PC-3 (cell line): ENCODE data around the gene NACC2. TPM values are rescaled to one million over a fixed set of nuclear protein-coding genes. Genes with fewer than 3 reads are reported as not detected.

Source experiments
- ATAC-seq: fragments of 200-7000 bp; cut with Tn5 transposase; 2 replicates; pipeline ENCODE4 v1.9.1; 2020; ENCODE audit warnings: mild to moderate bottlenecking, moderate library complexity
- BruUV-seq: library from RNA; stranded (reverse); fragments of 400-500 nt; replicated peaks from 2 replicates; lab custom pipeline; 2021; lab: Mats Ljungman, UMichigan
- CTCF ChIA-PET: fragments of 300-600 bp; sonication (Branson Sonifier 250); formaldehyde crosslinking; loops from one replicate; lab custom pipeline; 2022; ENCODE audit warnings: antibody characterized with exemption; lab: Charles Lee
- POLR2A ChIA-PET: fragments of 300-600 bp; sonication (Branson Sonifier 250); formaldehyde crosslinking; loops from one replicate; lab custom pipeline; 2022; ENCODE audit warnings: antibody characterized with exemption; ENCODE audit not compliant: unreplicated experiment; lab: Charles Lee
- DNase-seq: peaks from one replicate; pipeline ENCODE4 v3.0.0-alpha.2; 2015
- H2AFZ ChIP-seq: fragments of 300-600 bp; sonication (generic); 2 replicates; pipeline ENCODE4 v1.6.0; 2016; ENCODE audit warnings: antibody characterized with exemption, low read length
- H3F3A ChIP-seq: fragments of 300-600 bp; sonication (generic); one replicate; pipeline ENCODE4 v1.6.0; 2017; ENCODE audit warnings: antibody characterized with exemption, low read length, control low read depth, mild to moderate bottlenecking; ENCODE audit not compliant: unreplicated experiment
- H3K27ac ChIP-seq: fragments of 300-600 bp; sonication (generic); 2 replicates; pipeline ENCODE4 v1.5.1; 2016; ENCODE audit warnings: mild to moderate bottlenecking, low read length
- H3K27me3 ChIP-seq: fragments of 300-600 bp; sonication (generic); 2 replicates; pipeline ENCODE4 v1.6.1; 2016; ENCODE audit warnings: low read length, mixed read lengths
- H3K36me3 ChIP-seq: fragments of 300-600 bp; sonication (generic); 2 replicates; pipeline ENCODE4 v1.6.1; 2016; ENCODE audit warnings: low read depth, mixed run types, low read length, mixed read lengths
- H3K4me1 ChIP-seq: fragments of 300-600 bp; sonication (generic); 2 replicates; pipeline ENCODE4 v1.5.1; 2016; ENCODE audit warnings: low read length; ENCODE audit not compliant: insufficient read depth
- H3K4me2 ChIP-seq: fragments of 300-600 bp; sonication (generic); 2 replicates; pipeline ENCODE4 v1.6.0; 2016; ENCODE audit warnings: low read length
- H3K4me3 ChIP-seq: fragments of 300-600 bp; sonication (generic); 2 replicates; pipeline ENCODE4 v1.5.1; 2016; ENCODE audit warnings: mild to moderate bottlenecking, low read length, mixed read lengths
- H3K79me2 ChIP-seq: fragments of 300-600 bp; sonication (generic); 2 replicates; pipeline ENCODE4 v1.6.1; 2017; ENCODE audit warnings: low read length, mixed read lengths
- H3K9ac ChIP-seq: fragments of 300-600 bp; sonication (generic); 2 replicates; pipeline ENCODE4 v1.6.0; 2016; ENCODE audit warnings: mild to moderate bottlenecking, low read length
- H3K9me2 ChIP-seq: fragments of 300-600 bp; sonication (generic); replicated peaks from 2 replicates; pipeline ENCODE4 v1.6.1; 2016; ENCODE audit warnings: mixed run types, low read length, mixed read lengths
- H3K9me3 ChIP-seq: fragments of 300-600 bp; sonication (generic); 2 replicates; pipeline ENCODE4 v1.6.1; 2016; ENCODE audit warnings: low read length, mixed read lengths
- H4K20me1 ChIP-seq: fragments of 300-600 bp; sonication (generic); 2 replicates; pipeline ENCODE4 v1.6.1; 2016; ENCODE audit warnings: low read length, mixed read lengths
- EZH2 ChIP-seq: fragments of 300-600 bp; sonication (generic); IDR thresholded peaks from one replicate; pipeline ENCODE4 v1.6.1; 2017; ENCODE audit warnings: antibody characterized with exemption, mild to moderate bottlenecking, low read length; ENCODE audit not compliant: unreplicated experiment
- EZH2phosphoT487 ChIP-seq: fragments of 300-600 bp; sonication (generic); IDR thresholded peaks from 2 replicates; pipeline ENCODE4 v1.6.1; 2018; ENCODE audit warnings: mild to moderate bottlenecking, antibody characterized with exemption, low read length, borderline replicate concordance
- intact Hi-C: fragments of 100-400 bp; cut with micrococcal nuclease; formaldehyde crosslinking; loops from 2 replicates; pipeline ENCODE4 v1.9.0; 2023
- total RNA-seq: library from RNA; depleted of rRNA; stranded (reverse); fragments of >200 nt; gene quantifications from 2 replicates; pipeline ENCODE4 v1.2.3, GENCODE V29; 2014
- TF ChIP-seq, protein P1 (sequence below): fragments of 300-600 bp; sonication (generic); conservative IDR thresholded peaks from 2 replicates; pipeline ENCODE4 v1.5.1; 2017; ENCODE audit warnings: antibody characterized with exemption, low read depth, mild to moderate bottlenecking, low read length

Gene NACC2
- total RNA-seq, 1 experiment from 2014 or later, result 12.3 TPM

DNA sequence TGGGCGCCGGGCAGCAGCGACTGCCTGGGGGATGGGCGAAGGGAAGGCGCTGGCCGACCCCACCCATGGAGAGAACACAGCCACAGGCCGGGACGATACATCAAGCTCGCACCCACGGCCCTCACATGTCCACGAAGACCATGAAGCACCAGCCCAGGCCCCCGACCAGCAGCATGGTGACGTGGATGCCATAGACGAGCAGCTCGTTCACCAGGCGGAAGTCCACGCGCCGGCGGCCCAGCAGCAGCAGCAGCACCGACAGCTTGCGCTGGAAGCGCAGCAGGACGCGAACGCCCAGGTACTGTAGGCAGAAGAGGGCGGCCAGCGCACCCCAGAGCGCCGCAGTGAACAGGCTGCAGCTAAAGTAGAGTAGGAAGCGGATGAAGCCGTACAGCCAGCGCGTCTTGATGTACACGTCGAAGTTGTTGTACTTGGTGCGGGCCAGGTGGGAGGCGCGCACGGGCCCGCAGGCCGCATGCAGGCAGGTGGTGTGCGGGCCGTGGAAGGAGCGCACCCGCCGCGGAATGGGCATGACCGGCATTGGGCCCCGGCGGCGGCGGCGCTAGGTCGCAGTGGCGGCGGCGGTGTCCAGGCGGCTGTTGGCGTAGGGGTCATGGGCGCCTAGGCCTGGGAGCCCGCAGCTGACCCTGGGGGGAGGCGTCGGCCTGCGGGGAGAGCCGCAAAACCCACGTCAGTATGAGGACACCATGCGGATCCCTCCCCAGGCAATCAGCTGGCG lies 21.4 kb upstream of the NACC2 start:
- Histone ChIP-seq H3K36me3 (no peaks in the 10 kb centered on the region), H3K9ac (no peak overlapping the region), H3F3A (no peaks in the 10 kb centered on the region), H3K79me2 (peaks cover 21% of the 10 kb centered on the region), H3K4me2 (no peak overlapping the region), H3K4me1 (peaks cover 7% of the 10 kb centered on the region; the same call in 1 of the 2 replicates), H3K27me3 (no peaks in the 10 kb centered on the region), H4K20me1 (no peaks in the 10 kb centered on the region), H3K9me3 (no peaks in the 10 kb centered on the region), H2AFZ (no peak overlapping the region), H3K4me3 (no peak overlapping the region), H3K9me2 (no peaks in the 10 kb centered on the region), H3K27ac (no peak overlapping the region)
- CTCF ChIA-PET, result no interaction called here
- ATAC-seq (no peak), DNase-seq (no peak)
- TF ChIP-seq EZH2, result no peak
- no peak for TF ChIP-seq EZH2phosphoT487
- TF ChIP-seq, protein P1, sequence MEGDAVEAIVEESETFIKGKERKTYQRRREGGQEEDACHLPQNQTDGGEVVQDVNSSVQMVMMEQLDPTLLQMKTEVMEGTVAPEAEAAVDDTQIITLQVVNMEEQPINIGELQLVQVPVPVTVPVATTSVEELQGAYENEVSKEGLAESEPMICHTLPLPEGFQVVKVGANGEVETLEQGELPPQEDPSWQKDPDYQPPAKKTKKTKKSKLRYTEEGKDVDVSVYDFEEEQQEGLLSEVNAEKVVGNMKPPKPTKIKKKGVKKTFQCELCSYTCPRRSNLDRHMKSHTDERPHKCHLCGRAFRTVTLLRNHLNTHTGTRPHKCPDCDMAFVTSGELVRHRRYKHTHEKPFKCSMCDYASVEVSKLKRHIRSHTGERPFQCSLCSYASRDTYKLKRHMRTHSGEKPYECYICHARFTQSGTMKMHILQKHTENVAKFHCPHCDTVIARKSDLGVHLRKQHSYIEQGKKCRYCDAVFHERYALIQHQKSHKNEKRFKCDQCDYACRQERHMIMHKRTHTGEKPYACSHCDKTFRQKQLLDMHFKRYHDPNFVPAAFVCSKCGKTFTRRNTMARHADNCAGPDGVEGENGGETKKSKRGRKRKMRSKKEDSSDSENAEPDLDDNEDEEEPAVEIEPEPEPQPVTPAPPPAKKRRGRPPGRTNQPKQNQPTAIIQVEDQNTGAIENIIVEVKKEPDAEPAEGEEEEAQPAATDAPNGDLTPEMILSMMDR, result no peak
- intact Hi-C loops, result no loop called here
- no TSS peak for BruUV-seq
- POLR2A ChIA-PET, result no interaction called here

DNA sequence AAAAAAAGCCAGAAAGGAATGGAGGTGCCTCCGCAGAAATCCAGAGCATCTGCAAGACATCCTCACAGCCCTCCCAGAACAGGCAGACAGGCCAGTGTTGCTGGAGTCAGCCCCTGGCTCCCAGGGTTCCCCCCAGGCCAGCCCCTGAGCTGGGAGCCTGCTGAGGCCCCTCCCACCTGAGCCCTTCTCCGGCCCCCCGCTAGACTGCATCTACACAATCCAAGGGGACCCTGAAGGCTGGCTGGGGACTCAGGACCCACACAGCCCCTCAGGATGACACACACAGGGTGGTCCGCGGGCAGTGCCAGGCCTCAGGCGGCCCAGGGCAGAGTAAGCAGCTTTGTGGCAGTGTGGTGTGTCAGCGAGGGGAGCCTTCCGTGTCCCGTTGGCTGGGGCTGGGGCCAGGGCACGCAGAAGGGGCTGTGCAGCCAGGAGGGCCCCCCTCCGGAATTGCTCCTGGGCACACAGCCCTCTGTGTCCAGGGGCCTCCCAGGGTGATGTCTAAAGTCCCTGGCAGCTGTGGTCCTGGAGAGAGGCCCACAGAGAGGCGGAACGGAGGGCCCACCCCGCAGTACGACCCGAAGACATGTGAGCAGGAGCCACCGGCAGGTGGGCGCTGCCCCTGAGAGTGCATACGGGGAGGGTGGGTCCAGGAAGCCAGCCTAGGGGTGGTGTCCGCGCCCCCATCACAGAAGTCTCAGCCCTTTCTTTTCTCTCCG lies 20.7 kb upstream of the NACC2 start:
- Histone ChIP-seq H3K79me2 (peaks cover 21% of the 10 kb centered on the region), H3K4me2 (no peak overlapping the region), H3K36me3 (no peaks in the 10 kb centered on the region), H3K4me3 (no peak overlapping the region), H3K9ac (no peak overlapping the region), H3K9me2 (no peaks in the 10 kb centered on the region), H3K9me3 (no peaks in the 10 kb centered on the region), H2AFZ (no peak overlapping the region), H3K27me3 (no peaks in the 10 kb centered on the region), H4K20me1 (no peaks in the 10 kb centered on the region), H3K27ac (no peak overlapping the region), H3K4me1 (peaks cover 7% of the 10 kb centered on the region; the same call in 1 of the 2 replicates), H3F3A (no peaks in the 10 kb centered on the region)
- ATAC-seq (no peak), DNase-seq (no peak)
- ChIA-PET CTCF (no interaction called here), POLR2A (interaction anchor here (0.6 kb wide), 1 partner anchor 249 kb away, joined by 4 read pairs; no protein-coding TSS in a partner anchor)
- TF ChIP-seq, protein P1, result no peak
- TF ChIP-seq EZH2phosphoT487 (no peak), EZH2 (no peak)
- intact Hi-C loops, result no loop called here
- BruUV-seq, result no TSS peak

DNA sequence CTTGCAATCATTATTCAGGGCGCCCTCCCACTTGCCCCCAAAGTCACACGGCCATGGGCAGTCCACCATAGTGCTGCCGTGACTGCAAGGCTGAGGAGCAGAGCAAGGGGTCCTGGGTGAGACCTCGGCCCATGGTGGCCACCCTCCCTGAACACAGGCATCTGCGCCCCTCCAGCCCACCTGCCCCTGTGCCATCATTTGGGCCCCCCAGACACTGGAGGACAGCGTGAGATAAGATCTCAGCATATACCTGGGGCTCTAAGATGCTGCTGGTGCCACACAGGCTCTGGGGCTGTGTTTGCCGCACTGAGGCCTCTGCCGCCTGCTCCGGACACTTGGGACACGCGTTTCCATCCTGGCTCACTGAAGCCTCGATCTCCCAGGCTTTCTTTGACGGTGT lies 20.1 kb upstream of the NACC2 start:
- Histone ChIP-seq H3K9ac (no peak overlapping the region), H3K9me3 (no peaks in the 10 kb centered on the region), H2AFZ (no peak overlapping the region), H3K27ac (no peak overlapping the region), H3K79me2 (peaks cover 21% of the 10 kb centered on the region), H3K27me3 (no peaks in the 10 kb centered on the region), H3K4me3 (no peak overlapping the region), H4K20me1 (no peaks in the 10 kb centered on the region), H3K36me3 (no peaks in the 10 kb centered on the region), H3K4me2 (no peak overlapping the region), H3F3A (no peaks in the 10 kb centered on the region), H3K4me1 (peaks cover 12% of the 10 kb centered on the region), H3K9me2 (no peaks in the 10 kb centered on the region)
- intact Hi-C loops, result no loop called here
- ChIA-PET POLR2A (no interaction called here), CTCF (no interaction called here)
- ATAC-seq (no peak), DNase-seq (no peak)
- TF ChIP-seq EZH2 (no peak), EZH2phosphoT487 (no peak)
- TF ChIP-seq, protein P1, result no peak
- no TSS peak for BruUV-seq
